Raji (cell line): ENCODE measurements around the gene SOX6.

Experiments used
- POLR2A ChIP-seq: IDR thresholded peaks from 2 replicates; pipeline ENCODE4 v1.6.1; 2011; ENCODE audit warnings: low read depth, low read length, control low read depth; ENCODE audit not compliant: insufficient read depth

Gene SOX6

GRCh38 chr11:16012125-16012751 lies 344.1 kb downstream of the SOX6 start:
- TF ChIP-seq POLR2A, result no peak

GRCh38 chr11:16011396-16011795 lies 344.9 kb downstream of the SOX6 start:
- TF ChIP-seq POLR2A, result no peak

- no peak for TF ChIP-seq POLR2A
Observed at GRCh38 chr11:16009021-16009420, 347.3 kb downstream of the SOX6 start.

GRCh38 chr11:16007514-16007913 lies 348.8 kb downstream of the SOX6 start:
- no peak for TF ChIP-seq POLR2A

GRCh38 chr11:16002942-16003341 lies 353.4 kb downstream of the SOX6 start:
- no peak for TF ChIP-seq POLR2A

GRCh38 chr11:16001899-16002426 lies 354.4 kb downstream of the SOX6 start:
- no peak for TF ChIP-seq POLR2A

GRCh38 chr11:16001044-16001568 lies 355.2 kb downstream of the SOX6 start:
- TF ChIP-seq POLR2A, result no peak

GRCh38 chr11:16000065-16000464 lies 356.3 kb downstream of the SOX6 start:
- TF ChIP-seq POLR2A, result no peak

GRCh38 chr11:15993345-15993744 lies 363.0 kb downstream of the SOX6 start:
- no peak for TF ChIP-seq POLR2A

- TF ChIP-seq POLR2A, result no peak
Observed at GRCh38 chr11:15991215-15991614, 365.1 kb downstream of the SOX6 start.

GRCh38 chr11:15989685-15990084 lies 366.7 kb downstream of the SOX6 start:
- no peak for TF ChIP-seq POLR2A

GRCh38 chr11:15988693-15989231 lies 367.6 kb downstream of the SOX6 start:
- no peak for TF ChIP-seq POLR2A

- no peak for TF ChIP-seq POLR2A
Observed at GRCh38 chr11:15988016-15988550, 368.3 kb downstream of the SOX6 start.

- TF ChIP-seq POLR2A, result no peak
Observed at GRCh38 chr11:15987046-15987445, 369.3 kb downstream of the SOX6 start.

- TF ChIP-seq POLR2A, result no peak
Observed at GRCh38 chr11:15985860-15986139, 370.5 kb downstream of the SOX6 start.

GRCh38 chr11:15985127-15985859 lies 371.1 kb downstream of the SOX6 start:
- no peak for TF ChIP-seq POLR2A
